ENCODE results near the gene SLX4IP. TPM values are rescaled to one million over a fixed set of nuclear protein-coding genes. Genes with fewer than 3 reads are reported as not detected.

Gene SLX4IP
- total and polyA plus RNA-seq, 2 of the 13 experiments (the other 11 are each of a cell fraction or from before 2014, with no cell fraction given): 3.6 to 7.3 TPM

DNA sequence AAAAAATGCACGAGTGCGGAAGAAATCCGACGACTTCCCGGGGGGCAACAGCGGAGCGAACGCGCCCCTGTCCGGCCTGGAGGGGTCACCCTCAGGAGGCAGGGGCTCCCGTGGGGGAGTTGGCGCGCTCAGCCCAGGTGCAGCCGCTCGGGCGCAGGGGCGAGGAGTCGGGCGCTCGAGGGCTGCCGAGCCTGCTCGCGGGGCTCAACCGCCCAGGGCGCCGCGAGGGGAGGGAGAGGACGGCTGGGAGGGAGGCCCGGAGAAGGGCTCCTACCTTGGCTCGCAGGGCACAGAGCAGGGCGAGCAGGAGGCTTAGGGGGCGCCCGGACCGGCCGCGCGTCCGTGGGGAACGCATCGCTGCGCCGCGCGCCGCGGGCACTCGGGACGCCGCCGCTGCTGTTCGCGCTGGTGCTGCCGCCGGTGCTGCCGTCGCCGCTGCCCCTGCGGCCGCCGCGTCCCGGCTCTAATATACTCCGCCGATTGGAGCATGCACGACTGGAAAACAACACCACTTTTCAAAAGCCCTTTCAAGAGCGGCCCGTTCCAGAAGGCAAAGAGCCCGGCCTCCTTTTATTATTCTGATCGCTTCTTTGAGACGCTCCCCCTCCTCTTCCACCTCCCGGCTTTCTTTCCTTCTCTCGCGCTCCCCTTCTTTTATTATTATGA is 238.2 kb downstream of the SLX4IP start (continued):
- no peak; the same call in 1 of the 2 replicates for TF ChIP-seq JUND (CRISPR knock-in tag; IDR thresholded peaks at IDR 0.05)
- TF ChIP-seq, protein P1, sequence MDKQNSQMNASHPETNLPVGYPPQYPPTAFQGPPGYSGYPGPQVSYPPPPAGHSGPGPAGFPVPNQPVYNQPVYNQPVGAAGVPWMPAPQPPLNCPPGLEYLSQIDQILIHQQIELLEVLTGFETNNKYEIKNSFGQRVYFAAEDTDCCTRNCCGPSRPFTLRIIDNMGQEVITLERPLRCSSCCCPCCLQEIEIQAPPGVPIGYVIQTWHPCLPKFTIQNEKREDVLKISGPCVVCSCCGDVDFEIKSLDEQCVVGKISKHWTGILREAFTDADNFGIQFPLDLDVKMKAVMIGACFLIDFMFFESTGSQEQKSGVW (CRISPR knock-in tag; IDR thresholded peaks at IDR 0.05; ENCODE audit: borderline replicate concordance): no peak
- no peak for TF ChIP-seq MIER2 (CRISPR knock-in tag; IDR thresholded peaks at IDR 0.05)
- TF ChIP-seq SOX13 (IDR thresholded peaks at IDR 0.05): no peak
- TF ChIP-seq SOX13 (CRISPR knock-in tag; conservative IDR thresholded peaks at IDR 0.05 in 1 of 2, IDR thresholded peaks at IDR 0.05 in 1 of 2): no peak
- no peak for TF ChIP-seq HOMEZ (CRISPR knock-in tag; IDR thresholded peaks at IDR 0.05; ENCODE audit: low read depth)
- no peak for TF ChIP-seq ZNF3 (CRISPR knock-in tag; IDR thresholded peaks at IDR 0.05)
- no peak for TF ChIP-seq RFXAP (CRISPR knock-in tag; IDR thresholded peaks at IDR 0.05; ENCODE audit: borderline replicate concordance)
- no peak for TF ChIP-seq NKX3-1 (CRISPR knock-in tag; IDR thresholded peaks at IDR 0.05)
- TF ChIP-seq ATF5 (CRISPR knock-in tag; IDR thresholded peaks at IDR 0.05; ENCODE audit: low read depth): no peak
- no peak; the same call in 1 of the 2 replicates for TF ChIP-seq CREB3 (CRISPR knock-in tag; IDR thresholded peaks at IDR 0.05)
- no peak for TF ChIP-seq MXI1 (IDR thresholded peaks at IDR 0.05; ENCODE audit: borderline replicate concordance, low read depth, low read length)
- TF ChIP-seq ZNF747 (CRISPR knock-in tag; IDR thresholded peaks at IDR 0.05; ENCODE audit: borderline replicate concordance): no peak
- no peak for TF ChIP-seq CBX1 (IDR thresholded peaks at IDR 0.05; ENCODE audit: low read depth)
- no peak for TF ChIP-seq ZNF367 (CRISPR knock-in tag; IDR thresholded peaks at IDR 0.05; ENCODE audit: borderline replicate concordance)
- TF ChIP-seq REXO4 (CRISPR knock-in tag; IDR thresholded peaks at IDR 0.05; ENCODE audit: borderline replicate concordance): no peak
- TF ChIP-seq, protein P2, sequence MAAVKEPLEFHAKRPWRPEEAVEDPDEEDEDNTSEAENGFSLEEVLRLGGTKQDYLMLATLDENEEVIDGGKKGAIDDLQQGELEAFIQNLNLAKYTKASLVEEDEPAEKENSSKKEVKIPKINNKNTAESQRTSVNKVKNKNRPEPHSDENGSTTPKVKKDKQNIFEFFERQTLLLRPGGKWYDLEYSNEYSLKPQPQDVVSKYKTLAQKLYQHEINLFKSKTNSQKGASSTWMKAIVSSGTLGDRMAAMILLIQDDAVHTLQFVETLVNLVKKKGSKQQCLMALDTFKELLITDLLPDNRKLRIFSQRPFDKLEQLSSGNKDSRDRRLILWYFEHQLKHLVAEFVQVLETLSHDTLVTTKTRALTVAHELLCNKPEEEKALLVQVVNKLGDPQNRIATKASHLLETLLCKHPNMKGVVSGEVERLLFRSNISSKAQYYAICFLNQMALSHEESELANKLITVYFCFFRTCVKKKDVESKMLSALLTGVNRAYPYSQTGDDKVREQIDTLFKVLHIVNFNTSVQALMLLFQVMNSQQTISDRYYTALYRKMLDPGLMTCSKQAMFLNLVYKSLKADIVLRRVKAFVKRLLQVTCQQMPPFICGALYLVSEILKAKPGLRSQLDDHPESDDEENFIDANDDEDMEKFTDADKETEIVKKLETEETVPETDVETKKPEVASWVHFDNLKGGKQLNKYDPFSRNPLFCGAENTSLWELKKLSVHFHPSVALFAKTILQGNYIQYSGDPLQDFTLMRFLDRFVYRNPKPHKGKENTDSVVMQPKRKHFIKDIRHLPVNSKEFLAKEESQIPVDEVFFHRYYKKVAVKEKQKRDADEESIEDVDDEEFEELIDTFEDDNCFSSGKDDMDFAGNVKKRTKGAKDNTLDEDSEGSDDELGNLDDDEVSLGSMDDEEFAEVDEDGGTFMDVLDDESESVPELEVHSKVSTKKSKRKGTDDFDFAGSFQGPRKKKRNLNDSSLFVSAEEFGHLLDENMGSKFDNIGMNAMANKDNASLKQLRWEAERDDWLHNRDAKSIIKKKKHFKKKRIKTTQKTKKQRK (IDR thresholded peaks at IDR 0.05; ENCODE audit: low read length): no peak
- no peak for TF ChIP-seq ZFP36L1 (CRISPR knock-in tag; IDR thresholded peaks at IDR 0.05)
- no peak for TF ChIP-seq CREB1 (IDR thresholded peaks at IDR 0.05)
- no peak for TF ChIP-seq CREB1 (CRISPR knock-in tag; IDR thresholded peaks at IDR 0.05)
- TF ChIP-seq, protein P3, sequence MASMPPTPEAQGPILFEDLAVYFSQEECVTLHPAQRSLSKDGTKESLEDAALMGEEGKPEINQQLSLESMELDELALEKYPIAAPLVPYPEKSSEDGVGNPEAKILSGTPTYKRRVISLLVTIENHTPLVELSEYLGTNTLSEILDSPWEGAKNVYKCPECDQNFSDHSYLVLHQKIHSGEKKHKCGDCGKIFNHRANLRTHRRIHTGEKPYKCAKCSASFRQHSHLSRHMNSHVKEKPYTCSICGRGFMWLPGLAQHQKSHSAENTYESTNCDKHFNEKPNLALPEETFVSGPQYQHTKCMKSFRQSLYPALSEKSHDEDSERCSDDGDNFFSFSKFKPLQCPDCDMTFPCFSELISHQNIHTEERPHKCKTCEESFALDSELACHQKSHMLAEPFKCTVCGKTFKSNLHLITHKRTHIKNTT (CRISPR knock-in tag; IDR thresholded peaks at IDR 0.05): no peak
- TF ChIP-seq RNF2 (conservative IDR thresholded peaks at IDR 0.05; ENCODE audit: low read depth): no peak
- peak; percentile 23; the same call in 1 of the 2 replicates for TF ChIP-seq ARNT2 (CRISPR knock-in tag; IDR thresholded peaks at IDR 0.05; ENCODE audit: low read depth)
